Stimulated activated CD4-positive, alpha-beta T cell treated with anti-CD3 and anti-CD28 coated beads, Interleukin-12 subunit alpha, Interleukin-12 subunit beta, amount 100 ng/mL, for 4 hours (primary cell): ENCODE results near the gene LRRC10B.

Experiments
- DNase-seq: peaks from one replicate; pipeline ENCODE4 v3.0.0-alpha.2; 2020

The LRRC10B gene

GRCh38 chr11:61510166-61510919 lies 1.8 kb downstream of the LRRC10B start:
- no peak for DNase-seq

GRCh38 chr11:61510974-61511373 lies 2.4 kb downstream of the LRRC10B start:
- DNase-seq = no peak

- no peak for DNase-seq
These were observed 2.8 kb downstream of the LRRC10B start for GRCh38 chr11:61511383-61511782.

GRCh38 chr11:61512435-61512834 lies 3.9 kb downstream of the LRRC10B start:
- DNase-seq = no peak

GRCh38 chr11:61513143-61513765 lies 4.7 kb downstream of the LRRC10B start:
- DNase-seq = no peak

GRCh38 chr11:61514050-61514917 lies 5.7 kb downstream of the LRRC10B start:
- DNase-seq = no peak

- no peak for DNase-seq
These were observed 7.1 kb downstream of the LRRC10B start for GRCh38 chr11:61515686-61516085.

GRCh38 chr11:61516191-61516590 lies 7.6 kb downstream of the LRRC10B start:
- no peak for DNase-seq

- DNase-seq = peak; percentile 54
These were observed 8.4 kb downstream of the LRRC10B start for GRCh38 chr11:61516675-61517572.

GRCh38 chr11:61518032-61518795 lies 9.7 kb downstream of the LRRC10B start:
- DNase-seq = no peak

- no peak for DNase-seq
These were observed 14.3 kb downstream of the LRRC10B start for GRCh38 chr11:61522881-61523280.

- no peak for DNase-seq
These were observed 15.9 kb downstream of the LRRC10B start for GRCh38 chr11:61524446-61524845.

- no peak for DNase-seq
These were observed 16.5 kb downstream of the LRRC10B start for GRCh38 chr11:61524963-61525587.

- DNase-seq = no peak
These were observed 17.7 kb downstream of the LRRC10B start for GRCh38 chr11:61526229-61526628.

- no peak for DNase-seq
These were observed 18.6 kb downstream of the LRRC10B start for GRCh38 chr11:61526956-61527731.

- no peak for DNase-seq
These were observed 19.6 kb downstream of the LRRC10B start for GRCh38 chr11:61528114-61528513.

GRCh38 chr11:61529537-61530225 lies 21.1 kb downstream of the LRRC10B start:
- DNase-seq = no peak

- no peak for DNase-seq
These were observed 22.5 kb downstream of the LRRC10B start for GRCh38 chr11:61531044-61531443.

- peak; percentile 38 for DNase-seq
These were observed 23.8 kb downstream of the LRRC10B start for GRCh38 chr11:61532134-61533038.
